ENCODE results near the gene CMIP.
A peak's percentile ranks its signal among the peaks of the same experiment; 100 is the strongest.

Gene CMIP

DNA sequence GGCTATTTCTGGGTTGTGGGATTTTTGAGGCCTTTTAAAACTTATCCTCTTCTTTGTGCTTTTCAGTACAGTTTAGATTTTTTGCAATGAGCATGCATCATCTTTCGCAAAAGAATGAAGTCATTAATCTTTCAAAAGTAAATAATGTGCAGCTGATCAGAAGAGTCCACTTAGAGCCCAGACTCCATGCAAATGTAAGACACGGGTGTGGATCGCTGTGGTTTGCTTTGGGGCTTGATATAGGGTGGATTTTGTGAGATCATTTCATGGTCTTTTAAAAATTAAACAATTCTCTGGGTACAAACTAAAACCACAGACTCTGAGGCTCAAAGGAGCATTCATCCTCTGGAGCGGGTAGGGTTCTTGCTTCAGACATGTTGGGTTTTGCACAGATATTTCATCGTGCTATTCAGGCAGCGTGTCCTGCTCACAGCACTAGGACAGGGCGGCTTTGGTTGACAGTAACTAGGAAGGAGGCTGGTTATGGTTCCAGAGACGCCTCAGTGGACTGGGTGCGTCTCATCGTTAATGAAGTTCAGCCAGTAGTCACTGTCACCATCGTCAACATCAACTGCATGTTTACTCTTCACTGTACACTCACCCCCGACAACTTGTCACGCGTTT lies 205.1 kb downstream of the CMIP start:
- DNase-seq (ENCODE audit: low read depth) = no peak
- TF ChIP-seq, protein P1, sequence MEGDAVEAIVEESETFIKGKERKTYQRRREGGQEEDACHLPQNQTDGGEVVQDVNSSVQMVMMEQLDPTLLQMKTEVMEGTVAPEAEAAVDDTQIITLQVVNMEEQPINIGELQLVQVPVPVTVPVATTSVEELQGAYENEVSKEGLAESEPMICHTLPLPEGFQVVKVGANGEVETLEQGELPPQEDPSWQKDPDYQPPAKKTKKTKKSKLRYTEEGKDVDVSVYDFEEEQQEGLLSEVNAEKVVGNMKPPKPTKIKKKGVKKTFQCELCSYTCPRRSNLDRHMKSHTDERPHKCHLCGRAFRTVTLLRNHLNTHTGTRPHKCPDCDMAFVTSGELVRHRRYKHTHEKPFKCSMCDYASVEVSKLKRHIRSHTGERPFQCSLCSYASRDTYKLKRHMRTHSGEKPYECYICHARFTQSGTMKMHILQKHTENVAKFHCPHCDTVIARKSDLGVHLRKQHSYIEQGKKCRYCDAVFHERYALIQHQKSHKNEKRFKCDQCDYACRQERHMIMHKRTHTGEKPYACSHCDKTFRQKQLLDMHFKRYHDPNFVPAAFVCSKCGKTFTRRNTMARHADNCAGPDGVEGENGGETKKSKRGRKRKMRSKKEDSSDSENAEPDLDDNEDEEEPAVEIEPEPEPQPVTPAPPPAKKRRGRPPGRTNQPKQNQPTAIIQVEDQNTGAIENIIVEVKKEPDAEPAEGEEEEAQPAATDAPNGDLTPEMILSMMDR (IDR thresholded peaks at IDR 0.05; ENCODE audit: insufficient read depth, low read depth, low read length, missing control alignments) = no peak
- no peak overlapping the region for H3K4me3 ChIP-seq (ENCODE audit: low read depth, low read length)

DNA sequence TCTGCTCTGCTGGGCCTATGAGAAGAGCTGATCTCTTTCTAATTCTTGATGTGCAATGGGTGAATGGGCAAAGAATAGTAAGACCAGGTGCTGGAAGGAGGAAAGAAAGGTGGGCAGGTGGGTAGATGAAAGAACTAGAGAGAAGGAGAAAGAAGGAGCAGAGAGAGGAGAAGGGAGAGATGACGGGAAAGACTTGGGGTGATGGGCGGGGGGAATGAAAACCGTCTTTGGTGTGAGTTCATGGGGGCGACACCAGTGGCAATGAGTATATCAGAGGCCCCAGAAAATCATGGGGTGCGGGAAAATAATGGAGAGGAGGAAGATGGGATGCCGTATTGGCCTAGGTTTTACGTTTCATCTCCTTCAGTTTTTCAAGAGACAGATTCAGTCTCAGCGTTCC lies 205.7 kb downstream of the CMIP start:
- TF ChIP-seq, protein P1 (IDR thresholded peaks at IDR 0.05; ENCODE audit: insufficient read depth, low read depth, low read length, missing control alignments) = no peak
- no peak overlapping the region for H3K4me3 ChIP-seq (ENCODE audit: low read depth, low read length)
- DNase-seq (ENCODE audit: low read depth) = no peak

DNA sequence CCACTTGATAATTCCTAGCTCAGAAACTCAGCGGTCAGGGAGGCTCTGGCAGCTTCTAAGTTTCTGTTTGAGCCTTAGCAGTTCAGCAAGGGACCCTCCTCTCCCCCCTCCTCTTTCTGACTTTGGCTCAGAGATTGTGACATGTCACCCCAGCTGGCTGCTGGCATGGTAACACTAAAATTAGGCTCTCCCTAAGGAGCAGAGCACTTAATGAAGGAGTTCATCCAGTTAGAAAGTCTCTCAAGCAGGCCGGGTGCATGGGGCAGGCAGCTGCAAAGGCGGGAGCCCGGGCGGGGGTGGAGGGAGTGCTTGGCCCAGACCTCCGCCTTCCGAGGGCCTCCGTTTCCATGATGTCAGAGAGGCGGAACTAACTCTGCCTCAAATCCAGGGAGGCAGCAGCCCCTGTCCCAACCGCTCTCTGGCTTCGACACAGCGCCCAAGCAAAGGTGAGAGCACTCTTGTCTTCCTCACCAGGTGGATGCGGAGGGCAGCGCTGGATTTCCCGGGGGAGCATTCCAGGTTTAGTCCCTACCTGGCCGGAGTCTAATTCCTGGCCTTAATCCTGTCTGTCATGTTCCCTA lies 206.5 kb downstream of the CMIP start:
- TF ChIP-seq, protein P1 (IDR thresholded peaks at IDR 0.05; ENCODE audit: insufficient read depth, low read depth, low read length, missing control alignments) = no peak
- no peak overlapping the region for H3K4me3 ChIP-seq (ENCODE audit: low read depth, low read length)
- DNase-seq (ENCODE audit: low read depth) = no peak

DNA sequence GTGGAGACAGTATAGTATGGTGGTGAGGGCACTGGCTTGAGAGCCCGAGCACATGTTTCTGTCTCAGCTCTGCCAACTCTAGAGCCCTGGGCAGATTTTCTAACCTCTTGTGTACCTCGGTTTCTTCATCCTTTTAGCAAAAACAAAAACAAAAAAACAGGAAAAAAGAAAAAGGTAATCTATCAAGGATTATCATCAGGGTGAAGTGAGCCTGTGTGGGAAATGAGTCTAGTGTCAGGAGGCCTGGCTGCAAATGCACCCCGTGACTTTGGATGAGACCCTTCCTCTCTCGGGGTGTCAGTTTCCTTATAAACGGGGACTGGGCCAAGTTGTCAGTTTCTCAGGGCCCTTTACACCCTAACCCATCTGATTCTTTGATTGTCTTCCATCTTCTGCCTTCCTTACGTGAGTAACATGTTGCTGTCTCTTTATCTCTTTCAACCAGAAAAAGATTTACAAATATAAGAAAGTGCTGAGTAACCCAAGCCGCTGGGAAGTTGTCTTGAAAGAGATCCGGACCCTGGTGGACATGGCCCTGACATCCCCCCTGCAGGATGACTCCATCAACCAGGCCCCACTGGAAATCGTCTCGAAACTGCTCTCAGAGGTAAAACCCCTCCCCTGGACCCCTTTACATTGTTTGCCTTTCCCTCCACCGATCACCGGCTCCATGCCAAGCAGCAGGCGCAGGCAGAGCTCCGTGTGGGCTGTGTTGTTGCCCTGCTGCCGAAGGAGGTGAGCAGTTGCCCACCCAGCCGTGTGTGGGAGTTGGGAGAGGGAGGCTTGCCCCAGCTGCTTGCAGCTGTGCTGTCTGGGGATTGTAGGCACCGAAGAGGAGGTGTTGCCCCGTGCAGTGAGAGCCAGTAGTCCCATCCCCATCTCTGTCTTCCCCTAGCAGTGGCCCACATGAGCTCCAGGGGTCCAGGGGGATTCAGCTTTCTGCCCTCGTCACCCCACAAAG lies 207.4 kb downstream of the CMIP start:
- peak; percentile 63 for DNase-seq (ENCODE audit: low read depth)
- TF ChIP-seq, protein P1 (IDR thresholded peaks at IDR 0.05; ENCODE audit: insufficient read depth, low read depth, low read length, missing control alignments) = no peak

DNA sequence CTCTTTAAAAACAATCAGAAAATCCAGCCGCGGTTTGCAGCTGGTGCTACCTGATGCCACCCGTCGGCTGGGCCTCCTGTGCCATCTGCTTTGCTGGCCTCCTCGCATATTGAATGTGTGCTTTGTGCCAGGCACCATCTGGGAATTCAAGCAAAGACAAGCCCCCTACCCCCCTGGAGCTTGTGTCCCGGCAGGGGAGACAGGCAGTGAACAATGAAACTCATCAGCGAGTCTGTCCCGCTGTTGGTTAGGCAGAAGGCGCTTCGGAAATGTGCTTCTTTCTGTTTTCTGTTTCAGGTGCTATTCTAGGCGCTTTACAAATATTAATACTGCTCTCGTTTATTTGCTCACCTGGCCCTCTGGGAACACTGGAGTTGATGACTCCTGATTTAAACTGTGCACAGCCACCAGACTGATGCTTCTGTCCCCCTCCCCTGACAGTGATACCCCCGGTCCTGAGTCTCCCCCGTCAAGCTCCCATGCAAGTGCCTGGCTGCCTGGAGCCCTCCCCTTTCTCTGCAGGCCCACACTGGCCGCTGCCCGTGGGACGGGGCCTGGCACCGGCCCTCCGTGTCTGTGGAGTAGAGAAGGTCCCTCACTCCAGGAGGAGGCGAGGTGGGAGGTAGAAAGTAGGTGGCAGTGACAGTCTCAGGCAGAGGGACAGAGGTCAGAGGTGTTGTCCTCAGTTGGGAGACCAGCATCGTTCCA lies 208.3 kb downstream of the CMIP start:
- peak overlapping the region; percentile 52 for H3K4me3 ChIP-seq (ENCODE audit: low read depth, low read length)
- TF ChIP-seq, protein P1 (IDR thresholded peaks at IDR 0.05; ENCODE audit: insufficient read depth, low read depth, low read length, missing control alignments) = no peak
- peak; percentile 83 for DNase-seq (ENCODE audit: low read depth)

More for the DNA sequence above, 207.4 kb downstream of the CMIP start:
- H3K4me3 ChIP-seq (ENCODE audit: low read depth, low read length) = peak overlapping the region; percentile 52

DNA sequence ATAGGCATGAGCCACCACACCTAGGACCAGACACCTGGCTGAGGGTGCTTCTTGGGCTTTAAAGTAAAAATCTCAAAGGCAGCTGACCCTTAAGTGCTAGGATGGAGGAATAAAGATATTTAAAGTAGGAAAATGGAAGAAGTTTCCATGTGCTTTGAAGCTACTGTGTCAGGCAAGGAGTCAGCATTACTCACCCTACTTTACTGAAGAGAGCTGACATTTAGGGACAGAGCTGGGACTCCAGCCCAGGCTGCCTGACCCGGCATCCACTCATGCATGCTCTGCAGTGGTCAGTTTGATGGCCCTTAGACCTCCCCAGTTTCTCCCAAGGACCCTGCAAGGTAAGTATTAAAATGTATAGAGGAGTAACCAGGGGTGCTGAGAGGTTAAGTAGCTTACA lies 209.7 kb downstream of the CMIP start:
- no peak overlapping the region for H3K4me3 ChIP-seq (ENCODE audit: low read depth, low read length)
- TF ChIP-seq, protein P1 (IDR thresholded peaks at IDR 0.05; ENCODE audit: insufficient read depth, low read depth, low read length, missing control alignments) = no peak
- DNase-seq (ENCODE audit: low read depth) = no peak

All from GM12865 (cell line).